Activated naive CD8-positive, alpha-beta T cell treated with anti-CD3 and anti-CD28 coated beads, Interleukin-2, amount 50 U/mL, for 16 hours (primary cell): ENCODE data around the gene RCBTB2.

ENCODE experiments used
- DNase-seq: peaks from one replicate; pipeline ENCODE4 v3.0.0-alpha.2; 2020; ENCODE audit warnings: low read depth, low spot score

The RCBTB2 gene

GRCh38 chr13:48449656-48450055 lies 83.2 kb downstream of the RCBTB2 start:
- no peak for DNase-seq

GRCh38 chr13:48448959-48449614 lies 83.8 kb downstream of the RCBTB2 start:
- no peak for DNase-seq

GRCh38 chr13:48448285-48448958 lies 84.5 kb downstream of the RCBTB2 start:
- no peak for DNase-seq

GRCh38 chr13:48446464-48446863 lies 86.4 kb downstream of the RCBTB2 start:
- no peak for DNase-seq

- DNase-seq, result no peak
Measured at GRCh38 chr13:48443442-48444208, 89.3 kb downstream of the RCBTB2 start.
